H1 (cell line): Measurements from ENCODE around the gene MOCS3. TPM values are rescaled to one million over a fixed set of nuclear protein-coding genes. Genes with fewer than 3 reads are reported as not detected.

Source experiments
- ASH2L ChIP-seq: fragments of 200-600, 300-600 bp; sonication (generic); IDR thresholded peaks from one replicate; pipeline ENCODE4 v1.7.1; 2017; ENCODE audit warnings: low read length
- CHD7 ChIP-seq: fragments of 300-600 bp; sonication (generic); IDR thresholded peaks from 2 replicates; pipeline ENCODE4 v1.7.1; 2012; ENCODE audit warnings: low read length, moderate library complexity, mild to moderate bottlenecking, inconsistent platforms; ENCODE audit not compliant: insufficient replicate concordance
- E2F6 ChIP-seq: IDR thresholded peaks from 2 replicates; pipeline ENCODE4 v1.6.1; 2012; ENCODE audit warnings: inconsistent platforms
- polyA plus RNA-seq, 7 experiments: library from polyadenylated mRNA; depleted of rRNA in 3 of 7; stranded (reverse) in 5 of 7; unstranded in 2 of 7; fragments of >200 nt in 5 of 7; fragments of 200-250 nt in 2 of 7; gene quantifications; 1 replicate in 5 of 7; 2 replicates in 1 of 7; 4 replicates in 1 of 7; pipeline versions ENCODE4 v1.2.1 to v1.2.3, GENCODE V29; 2011 to 2013; ENCODE audit warnings: missing spikeins in 2 of 7, mixed read lengths in 2 of 7
- total RNA-seq: library from RNA; stranded (reverse); fragmentation: NEBNext Ultra II Directional; extraction: Animal tissue kit (Norgen Biotek cat#: 25700); gene quantifications from 2 replicates; pipeline ENCODE4 v1.2.1, GENCODE V29; 2021

Gene MOCS3
- total and polyA plus RNA-seq, 2 of the 8 experiments (the other 6 are each of a cell fraction or from before 2014, with no cell fraction given): 6.2 to 6.3 TPM

GRCh38 chr20:50948132-50948785 lies 10.4 kb upstream of the MOCS3 start (continued):
- TF ChIP-seq CHD7: no peak
- TF ChIP-seq E2F6: no peak
- no peak for TF ChIP-seq ASH2L
